Stimulated activated CD8-positive, alpha-beta memory T cell treated with anti-CD3 and anti-CD28 coated beads, Interleukin-2, amount 100 ng/mL, for 48 hours (primary cell): ENCODE measurements around the gene XPNPEP1.
A peak's percentile ranks its signal among the peaks of the same experiment; 100 is the strongest.

Experiments used
- DNase-seq, 2 donors: peaks; one replicate each; pipeline ENCODE4 v3.0.0-alpha.2; 2020; ENCODE audit warnings: low read depth in 2 of 2

XPNPEP1 gene

DNA sequence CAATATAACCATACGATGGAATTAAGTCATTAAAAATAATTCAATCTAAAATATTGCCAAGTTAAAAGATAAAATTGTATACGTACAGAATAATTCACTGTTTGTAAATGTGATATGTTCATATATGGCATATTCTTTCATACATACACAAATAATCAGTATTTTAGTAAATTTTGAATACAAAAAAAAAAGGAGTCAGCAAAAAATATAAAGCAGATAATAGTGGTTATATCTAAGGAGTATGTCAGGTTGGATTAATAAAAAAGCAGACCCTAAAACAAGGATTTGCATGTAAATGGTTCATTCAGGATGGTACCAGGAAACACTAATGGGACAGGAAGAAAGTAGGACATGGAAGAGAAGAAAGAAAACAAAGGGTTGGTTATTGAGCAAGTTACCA is 59.5 kb downstream of the XPNPEP1 start:
- no peak for DNase-seq

GRCh38 chr10:109862738-109863137 is 60.6 kb downstream of the XPNPEP1 start:
- no peak for DNase-seq

DNA sequence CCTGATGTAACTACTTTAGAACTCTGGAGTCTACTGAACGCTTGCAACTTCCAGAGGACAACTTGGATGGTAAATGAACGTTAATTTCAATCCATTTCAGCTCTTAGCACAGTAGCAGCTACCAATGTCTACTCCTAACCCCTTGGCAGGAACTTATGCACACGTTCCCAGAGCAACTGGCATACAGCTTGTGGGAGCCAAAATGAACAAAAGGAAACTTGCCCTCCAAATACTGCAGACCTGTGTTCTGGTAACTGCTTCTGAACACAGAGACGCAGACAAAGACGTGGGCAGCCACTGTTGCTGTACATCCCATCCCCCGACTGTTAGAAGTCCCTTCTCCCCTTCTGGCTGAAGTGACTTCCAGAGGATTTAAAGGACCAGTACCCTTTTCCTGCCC is 61.3 kb downstream of the XPNPEP1 start:
- no peak for DNase-seq

DNA sequence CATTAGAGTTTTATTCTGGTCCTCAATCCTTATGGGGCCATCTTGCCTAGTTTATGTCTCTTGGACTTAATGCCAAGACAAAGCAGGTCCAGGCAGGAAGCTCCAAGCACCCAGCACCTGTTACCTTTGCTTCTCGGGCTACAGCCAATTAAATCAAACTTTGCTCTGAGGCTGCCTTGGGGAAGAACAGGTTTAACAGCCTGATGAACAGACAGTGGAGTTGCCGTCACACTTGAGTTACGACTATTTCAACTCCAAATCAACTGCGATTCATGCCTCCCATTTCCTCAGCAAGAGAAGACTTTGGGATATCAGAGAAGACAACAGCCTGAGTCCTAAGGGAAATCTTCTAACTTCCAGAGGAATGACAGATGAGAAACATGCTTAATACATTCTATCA is 62.2 kb downstream of the XPNPEP1 start:
- DNase-seq: no peak

GRCh38 chr10:109859221-109859620 is 64.1 kb downstream of the XPNPEP1 start:
- DNase-seq: no peak

- DNase-seq: no peak
These were observed 67.6 kb downstream of the XPNPEP1 start for GRCh38 chr10:109855746-109856145.

DNA sequence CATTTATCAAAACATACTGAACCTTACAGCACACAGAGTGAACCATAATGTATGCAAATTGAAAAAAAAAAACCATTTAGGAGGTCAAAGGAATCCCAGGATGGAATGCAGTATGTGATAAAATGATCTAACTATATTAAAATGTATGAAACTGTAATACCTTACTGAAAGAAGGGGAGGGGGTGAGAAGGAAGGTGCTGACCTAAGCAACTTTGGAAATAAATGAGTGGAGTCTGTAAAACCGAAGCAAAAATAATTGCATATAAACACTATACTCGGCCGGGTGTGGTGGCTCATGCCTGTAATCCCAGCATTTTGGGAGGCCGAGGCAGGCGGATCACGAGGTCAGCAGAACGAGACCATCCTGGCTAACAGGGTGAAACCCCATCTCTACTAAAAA is 69.4 kb downstream of the XPNPEP1 start:
- no peak for DNase-seq

DNA sequence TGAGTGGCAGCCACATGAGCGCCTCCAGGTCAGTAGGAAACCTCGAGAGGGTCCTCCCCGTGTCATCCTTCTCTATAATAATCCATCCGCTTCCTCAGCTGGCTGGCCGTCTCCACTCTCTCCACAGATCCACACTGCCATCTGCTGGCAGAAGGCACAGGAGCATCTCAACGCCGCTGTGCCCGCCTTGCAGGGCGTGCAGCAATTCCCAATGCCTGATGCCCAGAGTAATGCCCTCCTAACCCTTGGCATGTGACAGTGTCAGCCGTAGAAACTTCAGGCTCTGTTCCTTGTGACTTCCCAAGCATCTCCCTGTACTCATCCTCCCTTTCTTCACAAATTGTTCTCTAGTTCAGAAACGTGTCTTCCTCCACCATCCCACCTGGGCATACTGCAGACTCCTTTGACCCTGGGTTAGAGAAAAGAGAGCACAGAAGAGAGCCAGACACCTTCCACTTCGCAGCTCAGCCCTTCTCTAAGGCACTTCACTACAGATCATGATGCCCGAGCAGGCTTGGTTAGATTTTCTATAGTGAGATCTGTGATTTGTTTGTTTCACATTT is 70.8 kb downstream of the XPNPEP1 start:
- DNase-seq: peak; percentile 56 to 67

GRCh38 chr10:109851616-109852474 is 71.5 kb downstream of the XPNPEP1 start:
- DNase-seq: no peak

DNA sequence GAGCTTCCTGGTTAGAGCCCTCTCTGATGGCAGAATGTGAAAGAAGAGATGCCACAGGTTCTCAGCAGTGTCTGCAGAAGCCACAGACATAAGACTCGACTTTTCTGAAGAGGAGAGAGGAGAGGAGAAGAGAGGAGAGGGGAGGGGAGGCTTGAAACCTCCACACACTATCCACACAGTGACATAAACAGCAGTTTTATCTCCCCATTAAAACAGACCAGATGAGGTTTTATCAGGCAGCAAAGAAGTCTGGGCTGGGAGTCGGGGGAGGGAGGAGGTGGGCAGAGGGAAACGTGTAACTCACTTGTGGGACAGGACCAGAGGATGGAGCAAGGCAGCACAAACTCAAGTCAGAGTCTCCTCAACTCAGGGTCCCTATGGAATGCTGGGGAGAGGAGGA is 76.5 kb downstream of the XPNPEP1 start:
- DNase-seq: no peak

DNA sequence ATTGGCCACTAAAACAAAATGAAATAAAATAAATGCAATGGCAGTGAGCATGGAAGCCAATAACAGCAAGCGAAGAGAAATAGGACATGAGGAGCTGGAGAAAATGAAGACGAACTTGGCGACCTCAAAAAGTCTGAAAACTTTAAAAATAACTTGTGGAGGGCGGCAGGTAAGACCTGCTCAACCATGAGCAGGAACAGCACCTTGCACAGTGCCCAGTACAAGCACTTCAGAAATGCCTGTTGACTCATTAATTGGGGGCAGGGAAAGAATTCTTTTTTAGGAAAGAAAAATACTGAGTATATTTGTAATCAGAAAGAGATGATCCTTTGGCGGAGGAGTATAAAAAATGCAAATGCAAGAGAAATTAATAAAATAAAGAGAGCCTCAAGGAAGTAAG is 78.0 kb downstream of the XPNPEP1 start:
- DNase-seq: no peak

DNA sequence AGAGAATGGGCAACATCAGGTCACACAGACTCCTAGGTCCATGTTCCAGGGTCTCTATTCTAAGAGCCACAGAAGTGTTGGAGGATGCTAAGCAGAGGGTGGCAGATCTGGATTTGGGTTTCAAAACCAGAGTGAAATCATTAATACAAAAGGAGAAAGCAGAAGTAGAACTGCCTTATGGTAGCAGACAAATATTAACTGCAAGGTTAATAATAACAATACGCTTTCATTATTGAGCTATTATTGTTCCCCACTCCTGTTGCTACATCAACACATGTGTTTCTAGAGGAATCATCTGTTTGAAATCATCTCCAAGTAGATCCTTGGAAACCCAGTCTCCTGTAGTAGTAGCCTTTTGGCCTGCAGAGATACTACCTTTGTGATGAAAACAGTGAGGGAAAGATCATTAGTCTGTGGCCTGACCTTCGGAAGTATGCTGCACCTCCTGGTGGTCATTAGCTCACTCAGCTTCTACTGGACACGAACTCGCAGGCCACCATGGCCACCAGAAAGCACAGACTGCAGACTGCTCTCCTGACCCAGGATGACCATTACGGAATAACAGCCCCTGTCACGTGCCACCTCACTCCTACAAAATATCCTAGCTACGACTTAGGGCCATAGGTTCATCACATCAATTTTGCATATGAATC is 84.6 kb downstream of the XPNPEP1 start:
- DNase-seq: no peak

DNA sequence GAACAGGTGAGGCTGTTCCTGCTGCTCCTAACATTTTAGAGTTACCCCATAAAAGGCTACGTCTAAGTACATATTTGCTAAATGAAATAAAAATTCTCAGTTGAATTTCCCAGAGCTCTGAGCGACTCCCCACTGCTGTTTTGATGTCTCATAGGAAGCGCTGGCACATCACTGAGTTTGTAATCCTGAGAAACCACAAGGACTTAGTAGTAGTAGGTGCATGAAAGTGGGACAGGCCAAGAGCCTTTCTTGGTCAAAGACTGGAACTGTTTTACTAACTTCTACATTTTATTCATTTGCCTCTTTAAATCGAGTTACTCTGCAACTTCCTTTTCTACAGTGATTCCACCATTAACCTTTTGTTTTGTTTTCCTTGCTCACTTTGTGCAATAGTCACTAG is 85.9 kb downstream of the XPNPEP1 start:
- no peak for DNase-seq

- no peak for DNase-seq
These were observed 88.1 kb downstream of the XPNPEP1 start for GRCh38 chr10:109835257-109835656.

DNA sequence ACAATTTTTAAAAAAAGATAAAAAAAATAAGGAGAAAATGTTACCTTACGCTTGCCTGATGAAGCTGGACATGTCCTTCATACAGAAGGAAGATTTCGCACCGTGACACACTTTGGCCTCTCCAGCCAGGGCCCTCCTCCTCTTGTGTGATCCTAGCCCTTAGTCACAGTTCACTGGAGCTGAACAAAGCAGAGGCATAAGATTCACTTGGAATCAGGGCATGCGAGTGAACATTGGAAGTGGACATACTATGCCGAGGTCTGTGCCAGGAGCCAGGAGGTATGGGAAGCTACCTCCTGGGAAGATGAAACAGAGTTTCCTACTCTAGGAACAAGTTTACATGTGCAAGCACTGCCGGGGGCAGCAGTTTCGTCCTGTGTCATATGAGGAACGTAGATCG is 91.5 kb downstream of the XPNPEP1 start:
- no peak for DNase-seq

GRCh38 chr10:109824206-109824605 is 99.1 kb downstream of the XPNPEP1 start:
- DNase-seq: no peak

DNA sequence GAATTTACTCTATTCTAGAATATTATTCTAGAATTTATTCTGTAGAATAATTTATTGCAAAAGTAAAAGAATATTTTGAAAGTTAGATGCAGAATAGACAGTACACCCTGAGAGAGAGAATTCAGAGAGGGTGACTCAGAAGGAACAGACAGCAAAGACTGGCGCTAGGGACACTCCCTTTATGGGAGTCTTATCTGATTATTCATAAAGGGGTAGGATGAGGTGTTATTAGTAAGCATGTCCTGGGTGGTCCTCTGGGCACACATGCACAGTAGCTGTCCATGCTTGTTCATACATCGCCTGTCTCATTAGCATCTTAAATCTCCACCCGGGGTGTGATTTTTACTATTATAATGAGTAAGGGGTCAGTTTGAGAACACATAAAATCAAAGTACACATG is 100.1 kb downstream of the XPNPEP1 start:
- no peak for DNase-seq

- no peak for DNase-seq
These were observed 101.6 kb downstream of the XPNPEP1 start for GRCh38 chr10:109821672-109822071.

- no peak for DNase-seq
These were observed 102.5 kb downstream of the XPNPEP1 start for GRCh38 chr10:109820620-109821405.

- no peak for DNase-seq
These were observed 103.5 kb downstream of the XPNPEP1 start for GRCh38 chr10:109819807-109820206.
